Fibroblast of skin of back (primary cell): ENCODE results near the gene ZDHHC14.
"Not testable (repeated sequence)": the region's sequence is repeated elsewhere in the genome, so short reads cannot be mapped to it uniquely, and the experiment has no call there.

Source experiments
- DNase-seq: peaks from one replicate; pipeline ENCODE4 v3.0.0-alpha.2; 2013

ZDHHC14 gene

GRCh38 chr6:157575436-157576145 is 194.6 kb downstream of the ZDHHC14 start:
- no peak for DNase-seq

- not testable (repeated sequence) for DNase-seq
Measured at GRCh38 chr6:157576991-157577390, 196.0 kb downstream of the ZDHHC14 start.

- not testable (repeated sequence) for DNase-seq
Measured at GRCh38 chr6:157578527-157578926, 197.5 kb downstream of the ZDHHC14 start.

- DNase-seq, result no peak
Measured at GRCh38 chr6:157579467-157580031, 198.6 kb downstream of the ZDHHC14 start.

- no peak for DNase-seq
Measured at GRCh38 chr6:157584036-157584435, 203.0 kb downstream of the ZDHHC14 start.

- DNase-seq, result no peak
Measured at GRCh38 chr6:157585274-157586087, 204.5 kb downstream of the ZDHHC14 start.

- DNase-seq, result no peak
Measured at GRCh38 chr6:157586088-157586414, 205.1 kb downstream of the ZDHHC14 start.

GRCh38 chr6:157586476-157587126 is 205.6 kb downstream of the ZDHHC14 start:
- DNase-seq, result no peak

GRCh38 chr6:157587127-157587926 is 206.3 kb downstream of the ZDHHC14 start:
- DNase-seq, result no peak

- DNase-seq, result not testable (repeated sequence)
Measured at GRCh38 chr6:157590654-157591053, 209.7 kb downstream of the ZDHHC14 start.

- DNase-seq, result no peak
Measured at GRCh38 chr6:157592541-157592940, 211.6 kb downstream of the ZDHHC14 start.

GRCh38 chr6:157592980-157593379 is 212.0 kb downstream of the ZDHHC14 start:
- DNase-seq, result no peak

GRCh38 chr6:157593596-157593995 is 212.6 kb downstream of the ZDHHC14 start:
- DNase-seq, result no peak

- no peak for DNase-seq
Measured at GRCh38 chr6:157594292-157594691, 213.3 kb downstream of the ZDHHC14 start.

GRCh38 chr6:157595768-157596167 is 214.8 kb downstream of the ZDHHC14 start:
- no peak for DNase-seq

GRCh38 chr6:157596461-157596860 is 215.5 kb downstream of the ZDHHC14 start:
- DNase-seq, result no peak

- no peak for DNase-seq
Measured at GRCh38 chr6:157596886-157597285, 215.9 kb downstream of the ZDHHC14 start.

- peak; percentile 51 for DNase-seq
Measured at GRCh38 chr6:157597461-157598312, 216.7 kb downstream of the ZDHHC14 start.

- DNase-seq, result no peak
Measured at GRCh38 chr6:157599191-157599590, 218.2 kb downstream of the ZDHHC14 start.

GRCh38 chr6:157600807-157601206 is 219.8 kb downstream of the ZDHHC14 start:
- no peak for DNase-seq
